Esophagus muscularis mucosa (tissue), 4 donors: ENCODE measurements around the gene COPZ1. TPM values are rescaled to one million over a fixed set of nuclear protein-coding genes. Genes with fewer than 3 reads are reported as not detected.
"Not testable (repeated sequence)": the region's sequence is repeated elsewhere in the genome, so short reads cannot be mapped to it uniquely, and the experiment has no call there.

Experiments used
- DNase-seq: peaks from one replicate; pipeline ENCODE4 v3.0.0-alpha.2; 2017; ENCODE audit errors: extremely low spot score
- H3K27ac ChIP-seq, 4 donors: fragments of 200-600 bp; sonication (generic); replicated peaks in 1 of 4; 1 replicate in 3 of 4; 2 replicates in 1 of 4; pipeline ENCODE4 v1.5.1; 2016 to 2019; ENCODE audit warnings: mild to moderate bottlenecking in 1 of 4
- H3K27me3 ChIP-seq, 4 donors: fragments of 200-600 bp; sonication (generic); one replicate each; pipeline versions ENCODE4 v1.5.1 to v1.6.0; 2016 to 2019
- H3K36me3 ChIP-seq, 4 donors: fragments of 200-600 bp; sonication (generic); one replicate each; pipeline ENCODE4 v1.5.1; 2016 to 2019
- H3K4me1 ChIP-seq, 4 donors: fragments of 200-600 bp; sonication (generic); one replicate each; pipeline ENCODE4 v1.5.1; 2016 to 2019
- H3K4me3 ChIP-seq, 4 donors: fragments of 200-600 bp; sonication (generic); 1 replicate in 2 of 4; 2 replicates in 2 of 4; pipeline ENCODE4 v1.5.1; 2016 to 2019; ENCODE audit warnings: mild to moderate bottlenecking in 4 of 4, moderate library complexity in 1 of 4
- H3K9me3 ChIP-seq, 4 donors: fragments of 200-600 bp; sonication (generic); 1 replicate in 3 of 4; 2 replicates in 1 of 4; pipeline ENCODE4 v1.5.1; 2016 to 2019
- EP300 ChIP-seq: sonication (generic); formaldehyde crosslinking; IDR thresholded peaks from one replicate; pipeline ENCODE4 v1.6.1; 2017; ENCODE audit warnings: antibody characterized with exemption
- POLR2A ChIP-seq: fragments of 450-650 bp; IDR thresholded peaks from one replicate; pipeline ENCODE4 v1.6.1; 2017; ENCODE audit warnings: antibody characterized with exemption, moderate library complexity, mild to moderate bottlenecking, low read depth
- POLR2AphosphoS5 ChIP-seq, 2 donors: sonication (generic); formaldehyde crosslinking; IDR thresholded peaks; one replicate each; pipeline ENCODE4 v1.6.1; 2017; ENCODE audit warnings: antibody characterized with exemption in 2 of 2
- WGBS: methylation state at CpG from one replicate; pipeline ENCODE4 v1.1.5; 2018; 5-methylcytosine and 5-hydroxymethylcytosine counted together
- intact Hi-C: fragments of 100-400 bp; cut with DNase I; formaldehyde crosslinking; loops from one replicate; pipeline ENCODE4 v1.15.1; 2023
- total RNA-seq, 4 donors: library from RNA; depleted of rRNA; stranded (reverse); fragments of >200 nt; gene quantifications; one replicate each; pipeline versions ENCODE4 v1.1.0 to v1.2.1, GENCODE V29; 2016
- TF ChIP-seq, protein P1 (sequence below), 3 experiments: fragments of 200-600 bp in 2 of 3; fragments of 450-650 bp in 1 of 3; sonication (generic) in 2 of 3; IDR thresholded peaks; one replicate each; pipeline ENCODE4 v1.5.1; 2017 to 2019; ENCODE audit warnings: antibody characterized with exemption in 3 of 3, mild to moderate bottlenecking in 2 of 3, moderate library complexity in 1 of 3

The COPZ1 gene
- total RNA-seq, 4 donors from 2014 or later: 41.1 to 61.9 (median 48.5) TPM

DNA sequence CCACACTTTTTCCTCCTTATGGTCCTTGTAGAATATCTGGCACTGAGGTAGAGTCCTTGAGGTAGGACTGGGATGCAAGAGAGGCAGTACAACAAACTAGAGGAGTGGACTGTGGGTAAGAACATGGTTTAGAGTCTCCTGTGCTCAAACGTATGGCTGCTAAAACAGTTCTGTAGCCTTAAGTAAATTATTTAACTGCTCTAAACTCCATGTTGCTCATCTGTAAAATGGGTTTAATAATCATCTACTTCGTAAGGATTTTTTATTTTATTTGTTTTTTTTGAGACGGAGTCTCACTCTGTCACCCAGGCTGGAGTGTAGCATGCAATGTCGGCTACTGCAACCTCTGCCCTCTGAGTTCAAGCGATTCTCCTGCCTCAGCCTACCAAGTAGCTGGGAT is 3.6 kb upstream of the COPZ1 start:
- Histone ChIP-seq H3K36me3 (no peaks in the 10 kb centered on the region), H3K9me3 (no peaks in the 10 kb centered on the region), H3K27ac (no peak overlapping the region), H3K4me3 (no peak overlapping the region), H3K4me1 (peaks cover 9 to 18% (median 16%) of the 10 kb centered on the region in 4 donors), H3K27me3 (no peaks in the 10 kb centered on the region)
- TF ChIP-seq POLR2A: no peak
- no peak for TF ChIP-seq EP300
- no peak for TF ChIP-seq POLR2AphosphoS5 (IDR thresholded peaks at IDR 0.05)
- TF ChIP-seq, protein P1, sequence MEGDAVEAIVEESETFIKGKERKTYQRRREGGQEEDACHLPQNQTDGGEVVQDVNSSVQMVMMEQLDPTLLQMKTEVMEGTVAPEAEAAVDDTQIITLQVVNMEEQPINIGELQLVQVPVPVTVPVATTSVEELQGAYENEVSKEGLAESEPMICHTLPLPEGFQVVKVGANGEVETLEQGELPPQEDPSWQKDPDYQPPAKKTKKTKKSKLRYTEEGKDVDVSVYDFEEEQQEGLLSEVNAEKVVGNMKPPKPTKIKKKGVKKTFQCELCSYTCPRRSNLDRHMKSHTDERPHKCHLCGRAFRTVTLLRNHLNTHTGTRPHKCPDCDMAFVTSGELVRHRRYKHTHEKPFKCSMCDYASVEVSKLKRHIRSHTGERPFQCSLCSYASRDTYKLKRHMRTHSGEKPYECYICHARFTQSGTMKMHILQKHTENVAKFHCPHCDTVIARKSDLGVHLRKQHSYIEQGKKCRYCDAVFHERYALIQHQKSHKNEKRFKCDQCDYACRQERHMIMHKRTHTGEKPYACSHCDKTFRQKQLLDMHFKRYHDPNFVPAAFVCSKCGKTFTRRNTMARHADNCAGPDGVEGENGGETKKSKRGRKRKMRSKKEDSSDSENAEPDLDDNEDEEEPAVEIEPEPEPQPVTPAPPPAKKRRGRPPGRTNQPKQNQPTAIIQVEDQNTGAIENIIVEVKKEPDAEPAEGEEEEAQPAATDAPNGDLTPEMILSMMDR (IDR thresholded peaks at IDR 0.05): no peak
- no peak for DNase-seq
- 89% methylated on average over 5 of the region's 5 CpGs for WGBS
- intact Hi-C loops: loop anchor here (5.0 kb wide), 2 partner anchors 34 to 69 kb away; no protein-coding TSS in a partner anchor

DNA sequence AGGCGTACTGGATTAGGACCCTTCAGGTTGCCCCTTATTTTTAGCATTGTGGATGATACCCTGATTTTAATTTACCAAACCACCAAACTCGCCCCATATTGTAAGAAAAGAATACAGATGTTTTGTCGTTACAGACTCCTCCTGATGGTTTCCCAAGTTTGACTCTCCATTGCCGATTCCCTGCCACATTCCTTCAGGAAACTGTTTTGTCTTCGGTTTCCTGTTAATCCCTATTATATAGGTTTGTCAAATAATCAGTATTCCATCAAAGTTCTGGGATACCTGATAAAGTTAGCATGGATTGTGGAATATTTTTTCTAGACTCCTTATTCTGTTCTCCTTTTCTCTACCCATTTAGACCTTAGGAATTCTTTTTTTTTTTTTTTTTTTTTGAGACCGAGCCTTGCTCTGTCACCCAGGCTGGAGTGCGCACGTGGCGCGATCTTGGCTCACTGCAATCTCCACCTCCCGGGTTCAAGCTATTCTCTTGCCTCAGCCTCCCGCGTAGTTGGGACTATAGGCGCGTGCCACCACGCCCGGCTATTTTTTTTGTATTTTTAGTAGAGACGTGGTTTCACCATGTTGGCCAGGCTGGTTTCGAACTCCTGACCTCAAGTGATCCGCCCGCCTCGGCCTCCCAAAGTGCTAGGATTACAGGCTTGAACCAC is 645 bp downstream of the COPZ1 start:
- Histone ChIP-seq H3K36me3 (peaks cover 0 to 14% (median 0%) of the 10 kb centered on the region in 4 donors), H3K4me1 (peaks cover 29 to 59% (median 58%) of the 10 kb centered on the region in 4 donors), H3K27ac (peak overlapping the region; percentile 78 to 90 (median 85)), H3K4me3 (peak overlapping the region; percentile 58 to 79 (median 66))
- not testable (repeated sequence) for DNase-seq, H3K27me3 ChIP-seq, H3K9me3 ChIP-seq
- intact Hi-C loops: loop anchor here (5.0 kb wide), 1 partner anchor 37 kb away; the partner anchor contains the start of gene GPR84
- 50% methylated on average over 22 of the region's 22 CpGs for WGBS

DNA sequence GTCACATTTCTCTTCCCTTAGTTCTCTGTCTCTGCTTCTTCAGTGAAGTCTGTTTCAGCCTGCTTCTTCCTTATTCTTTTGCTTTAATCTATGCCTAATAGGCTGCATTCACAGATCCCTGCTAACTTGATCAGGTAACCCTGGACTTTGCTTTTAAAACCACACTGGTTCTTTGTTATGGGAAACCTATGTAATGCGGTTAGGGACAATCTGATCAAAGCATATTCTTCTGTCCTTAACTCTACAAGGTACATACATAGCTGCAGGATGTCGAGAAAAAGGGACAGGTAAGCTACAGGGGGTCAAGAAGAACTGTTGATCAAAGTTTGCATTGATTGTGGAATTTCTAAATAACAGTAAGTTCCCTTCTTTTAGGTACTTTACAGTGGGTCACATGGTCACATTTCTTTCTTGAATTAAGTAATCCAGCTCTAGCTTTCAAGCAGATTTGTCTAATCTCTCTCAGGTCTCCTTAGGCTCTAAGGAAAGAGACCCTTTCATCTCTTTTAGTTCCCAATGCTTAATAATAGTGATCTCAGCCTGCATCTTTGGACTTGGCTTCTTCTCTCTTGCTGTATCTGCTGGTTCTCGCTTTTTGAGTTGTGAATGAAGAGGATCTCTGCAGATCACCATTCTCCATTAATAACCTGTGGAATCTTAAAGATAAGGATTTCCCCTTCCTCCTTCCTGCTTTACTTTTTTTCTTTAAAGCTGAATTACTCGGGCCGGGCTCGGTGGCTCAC is 3.8 kb downstream of the COPZ1 start:
- H3K27ac ChIP-seq: no peak overlapping the region
- intact Hi-C loops: loop anchor here (5.0 kb wide), 1 partner anchor 34 kb away; the partner anchor contains the start of gene GPR84
- WGBS: 78% methylated on average over 6 of the region's 6 CpGs
- H3K36me3 ChIP-seq: peaks cover 0 to 14% (median 0%) of the 10 kb centered on the region in 4 donors
- DNase-seq: no peak
- H3K9me3 ChIP-seq: no peaks in the 10 kb centered on the region
- peaks cover 33 to 87% (median 72%) of the 10 kb centered on the region in 4 donors for H3K4me1 ChIP-seq
- H3K4me3 ChIP-seq: no peak overlapping the region
- no peaks in the 10 kb centered on the region for H3K27me3 ChIP-seq
- TF ChIP-seq EP300 (no peak), POLR2AphosphoS5 (IDR thresholded peaks at IDR 0.05) (no peak), POLR2A (no peak)
- TF ChIP-seq, protein P1 (IDR thresholded peaks at IDR 0.05): no peak

DNA sequence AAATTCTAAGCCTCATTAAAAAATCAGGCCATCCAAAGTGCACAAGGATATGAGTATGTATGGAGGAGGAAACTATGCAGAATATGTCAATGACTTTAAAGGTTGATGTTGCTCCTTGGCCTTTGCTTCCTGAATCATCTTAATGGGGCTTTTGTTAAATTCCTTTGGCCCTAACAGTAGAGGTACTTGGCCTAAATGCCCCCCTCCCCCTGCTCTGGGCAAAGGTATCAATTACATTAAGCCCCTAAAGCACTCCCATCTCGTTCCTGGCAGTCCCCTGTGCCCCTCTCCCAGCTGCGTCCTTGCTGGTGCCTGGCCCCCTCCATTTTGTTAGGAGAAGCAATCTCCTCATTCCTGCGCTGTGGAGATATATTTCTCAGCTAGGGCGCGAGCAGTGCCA is 4.8 kb downstream of the COPZ1 start:
- Histone ChIP-seq H3K4me3 (no peak overlapping the region), H3K36me3 (peaks cover 0 to 14% (median 0%) of the 10 kb centered on the region in 4 donors), H3K27me3 (no peaks in the 10 kb centered on the region), H3K9me3 (no peaks in the 10 kb centered on the region), H3K27ac (no peak overlapping the region), H3K4me1 (peaks cover 33 to 90% (median 74%) of the 10 kb centered on the region in 4 donors)
- intact Hi-C loops: loop anchor here (5.0 kb wide), 1 partner anchor 33 kb away; the partner anchor contains the start of gene GPR84
- DNase-seq: no peak
- WGBS: 80% methylated on average over 3 of the region's 5 CpGs
- TF ChIP-seq EP300 (no peak), POLR2AphosphoS5 (IDR thresholded peaks at IDR 0.05) (no peak), POLR2A (no peak)
- TF ChIP-seq, protein P1 (IDR thresholded peaks at IDR 0.05): no peak

DNA sequence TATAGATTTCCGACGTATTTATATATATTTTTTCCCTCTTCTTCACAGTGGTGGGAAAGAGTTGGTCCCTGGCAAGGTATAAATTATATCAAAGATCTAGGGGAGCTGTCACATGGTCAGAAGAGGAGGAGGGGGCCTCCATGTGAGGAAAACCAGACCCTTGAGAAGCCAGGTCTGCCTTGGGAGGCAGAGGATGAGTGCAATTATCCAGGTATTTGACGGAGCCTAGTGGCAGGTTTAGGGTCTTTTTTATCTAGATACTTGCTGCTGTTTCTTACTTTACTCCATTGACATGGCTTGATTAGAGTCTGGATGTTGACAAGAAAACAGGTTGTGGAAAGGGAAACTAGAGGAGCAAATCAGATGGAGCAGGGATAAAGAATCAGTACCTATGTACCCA is 5.5 kb downstream of the COPZ1 start:
- no peaks in the 10 kb centered on the region for H3K27me3 ChIP-seq
- no peak for DNase-seq
- 43% methylated on average over 3 of the region's 3 CpGs for WGBS
- H3K4me1 ChIP-seq: peaks cover 33 to 93% (median 79%) of the 10 kb centered on the region in 4 donors
- no peak for TF ChIP-seq EP300
- H3K4me3 ChIP-seq: no peak overlapping the region
- no peak overlapping the region for H3K27ac ChIP-seq
- no peaks in the 10 kb centered on the region for H3K9me3 ChIP-seq
- intact Hi-C loops: no loop called here
- peaks cover 0 to 14% (median 0%) of the 10 kb centered on the region in 4 donors for H3K36me3 ChIP-seq
